HepG2 (cell line): ENCODE measurements around the gene PPM1H. TPM values are rescaled to one million over a fixed set of nuclear protein-coding genes. Genes with fewer than 3 reads are reported as not detected.

Source experiments
- CBX2 ChIP-seq, 2 experiments: fragments of 200-600 bp in 1 of 2; sonication (generic); formaldehyde crosslinking in 1 of 2; IDR thresholded peaks; 2 replicates each; pipeline versions ENCODE4 v1.7.0 to v1.8.1; 2018 to 2022; ENCODE audit warnings: low read depth in 2 of 2, low read length in 1 of 2, mild to moderate bottlenecking in 1 of 2, missing genetic modification reagents in 1 of 2
- CEBPB ChIP-seq: IDR thresholded peaks from 2 replicates; pipeline ENCODE4 v1.6.1; 2011; ENCODE audit warnings: low read depth, low read length, improper control_type of control experiment, borderline replicate concordance
- GLI4 ChIP-seq: sonication (generic); formaldehyde crosslinking; IDR thresholded peaks from 2 replicates; pipeline ENCODE4 v1.5.1; 2020; ENCODE audit warnings: missing genetic modification reagents, mild to moderate bottlenecking, moderate library complexity, borderline replicate concordance
- IRX3 ChIP-seq: sonication (generic); formaldehyde crosslinking; IDR thresholded peaks from 2 replicates; pipeline ENCODE4 v1.8.1; 2023; ENCODE audit warnings: mild to moderate bottlenecking, low read depth, missing genetic modification reagents, borderline replicate concordance
- KMT2A ChIP-seq: sonication (generic); formaldehyde crosslinking; IDR thresholded peaks from 2 replicates; pipeline ENCODE4 v1.4.0; 2020; ENCODE audit warnings: missing genetic modification reagents
- PCBP1 ChIP-seq: fragments of 200-400 bp; formaldehyde crosslinking; IDR thresholded peaks from 2 replicates; pipeline ENCODE4 v1.6.1; 2017; ENCODE audit warnings: mild to moderate bottlenecking, low read depth, low read length, borderline replicate concordance
- SIN3A ChIP-seq: IDR thresholded peaks from 2 replicates; pipeline ENCODE4 v1.6.1; 2011; ENCODE audit warnings: low read depth, mild to moderate bottlenecking, control low read depth, low read length, borderline replicate concordance
- SNAI1 ChIP-seq: sonication (generic); formaldehyde crosslinking; IDR thresholded peaks from 2 replicates; pipeline ENCODE4 v1.5.0; 2020; ENCODE audit warnings: mild to moderate bottlenecking, missing genetic modification reagents, borderline replicate concordance
- TBX3 ChIP-seq: fragments of 450-650 bp; IDR thresholded peaks from 2 replicates; pipeline ENCODE4 v1.6.1; 2017; ENCODE audit warnings: antibody characterized with exemption, mild to moderate bottlenecking, inconsistent platforms, borderline replicate concordance
- ZFP1 ChIP-seq: IDR thresholded peaks from 2 replicates; pipeline ENCODE4 v1.6.1; 2016
- ZNF562 ChIP-seq: sonication (generic); formaldehyde crosslinking; IDR thresholded peaks from 2 replicates; pipeline ENCODE4 v1.8.0; 2022; ENCODE audit warnings: missing genetic modification reagents, borderline replicate concordance
- ZNF746 ChIP-seq: sonication (generic); formaldehyde crosslinking; IDR thresholded peaks from 2 replicates; pipeline ENCODE4 v1.8.0; 2022; ENCODE audit warnings: mild to moderate bottlenecking, missing genetic modification reagents
- polyA plus RNA-seq, 8 experiments: library from polyadenylated mRNA; depleted of rRNA in 3 of 8; stranded (reverse) in 7 of 8; unstranded in 1 of 8; fragments of >200 nt; fragmentation: Illumina TruSeq in 4 of 8; extraction: Trizol in 4 of 8; gene quantifications; 2 replicates each; pipeline versions ENCODE4 v1.2.1 to v1.2.3, GENCODE V29; 2011 to 2016; ENCODE audit warnings: low read depth in 4 of 8, missing spikeins in 1 of 8, mixed read lengths in 1 of 8; ENCODE audit not compliant: insufficient read depth in 1 of 8
- total RNA-seq, 5 experiments: library from RNA; depleted of rRNA; stranded (reverse); fragments of >200 nt; fragmentation: Illumina TruSeq; extraction: Trizol; gene quantifications; 2 replicates each; pipeline ENCODE4 v1.2.3, GENCODE V29; 2016; ENCODE audit warnings: low read depth in 1 of 5
- TF ChIP-seq, protein P1 (sequence below): sonication (generic); formaldehyde crosslinking; IDR thresholded peaks from 2 replicates; pipeline ENCODE4 v1.9.0; 2021; ENCODE audit warnings: missing genetic modification reagents, borderline replicate concordance
- TF ChIP-seq, protein P2 (sequence below): sonication (generic); formaldehyde crosslinking; IDR thresholded peaks from 2 replicates; pipeline ENCODE4 v1.4.0; 2020; ENCODE audit warnings: missing genetic modification reagents
- TF ChIP-seq, protein P3 (sequence below): sonication (generic); formaldehyde crosslinking; IDR thresholded peaks from 2 replicates; pipeline ENCODE4 v1.4.0; 2020; ENCODE audit warnings: mild to moderate bottlenecking, missing genetic modification reagents

Gene PPM1H
- total and polyA plus RNA-seq, 2 of the 13 experiments (the other 11 are each of a cell fraction or from before 2014, with no cell fraction given): 29.1 to 38.1 TPM

DNA sequence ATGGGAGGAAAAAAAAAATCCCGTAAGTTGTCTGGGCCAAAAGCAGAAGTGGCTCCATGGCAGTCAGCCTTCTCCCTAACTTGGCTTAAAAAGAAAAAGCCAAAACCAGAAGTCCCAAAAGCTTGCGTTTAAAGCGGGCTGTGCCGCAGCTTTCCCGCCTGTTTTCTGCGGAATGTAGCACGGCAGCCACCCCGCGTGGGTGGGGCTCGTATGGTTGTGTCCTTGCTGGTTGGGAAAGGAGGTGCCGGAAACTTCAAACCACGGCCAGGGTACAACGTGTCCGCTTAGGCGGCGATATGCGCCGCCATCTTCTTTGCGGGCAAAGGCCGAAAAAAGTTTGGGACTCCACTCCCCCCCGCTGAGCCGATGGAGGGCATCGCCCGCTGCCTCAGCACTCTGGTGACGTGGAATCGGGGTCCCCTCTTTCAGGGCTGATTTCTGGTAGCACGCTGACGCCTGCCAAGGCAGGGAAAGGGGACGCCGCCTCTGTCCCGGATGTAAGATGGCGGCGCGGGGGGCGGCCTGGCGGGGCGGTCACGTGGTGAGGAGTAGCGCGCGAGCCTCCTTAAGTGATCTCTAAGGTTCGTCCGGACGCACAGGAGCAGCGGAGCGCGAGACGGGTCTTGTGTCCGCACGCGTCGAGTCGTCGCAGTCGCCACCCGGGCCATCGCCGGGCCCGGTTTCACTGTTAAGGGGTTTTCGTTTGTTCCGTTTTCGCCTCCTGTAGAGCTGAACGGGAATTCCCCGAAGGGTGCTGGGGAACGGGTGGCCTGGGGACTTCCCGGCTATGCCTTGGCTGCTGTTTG lies 332.5 kb downstream of the PPM1H start (continued):
- TF ChIP-seq, protein P1, sequence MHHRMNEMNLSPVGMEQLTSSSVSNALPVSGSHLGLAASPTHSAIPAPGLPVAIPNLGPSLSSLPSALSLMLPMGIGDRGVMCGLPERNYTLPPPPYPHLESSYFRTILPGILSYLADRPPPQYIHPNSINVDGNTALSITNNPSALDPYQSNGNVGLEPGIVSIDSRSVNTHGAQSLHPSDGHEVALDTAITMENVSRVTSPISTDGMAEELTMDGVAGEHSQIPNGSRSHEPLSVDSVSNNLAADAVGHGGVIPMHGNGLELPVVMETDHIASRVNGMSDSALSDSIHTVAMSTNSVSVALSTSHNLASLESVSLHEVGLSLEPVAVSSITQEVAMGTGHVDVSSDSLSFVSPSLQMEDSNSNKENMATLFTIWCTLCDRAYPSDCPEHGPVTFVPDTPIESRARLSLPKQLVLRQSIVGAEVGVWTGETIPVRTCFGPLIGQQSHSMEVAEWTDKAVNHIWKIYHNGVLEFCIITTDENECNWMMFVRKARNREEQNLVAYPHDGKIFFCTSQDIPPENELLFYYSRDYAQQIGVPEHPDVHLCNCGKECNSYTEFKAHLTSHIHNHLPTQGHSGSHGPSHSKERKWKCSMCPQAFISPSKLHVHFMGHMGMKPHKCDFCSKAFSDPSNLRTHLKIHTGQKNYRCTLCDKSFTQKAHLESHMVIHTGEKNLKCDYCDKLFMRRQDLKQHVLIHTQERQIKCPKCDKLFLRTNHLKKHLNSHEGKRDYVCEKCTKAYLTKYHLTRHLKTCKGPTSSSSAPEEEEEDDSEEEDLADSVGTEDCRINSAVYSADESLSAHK (CRISPR knock-in tag): no peak
- TF ChIP-seq IRX3 (CRISPR knock-in tag) (peak; percentile 84; the same call in 1 of the 2 replicates), ZNF562 (CRISPR knock-in tag) (0 out of 2 replicates have a peak, but pooled peaks have one; percentile 13), CEBPB (no peak), SIN3A (no peak), ZNF746 (CRISPR knock-in tag) (peak; percentile 78; the same call in 1 of the 2 replicates), KMT2A (CRISPR knock-in tag) (no peak), ZFP1 (CRISPR knock-in tag) (0 out of 2 replicates have a peak, but pooled peaks have one; percentile 47), TBX3 (no peak), GLI4 (CRISPR knock-in tag) (no peak; the same call in 1 of the 2 replicates), PCBP1 (peak; percentile 26; the same call in 1 of the 2 replicates), SNAI1 (CRISPR knock-in tag) (no peak), CBX2 (IDR thresholded peaks at IDR 0.05; ENCODE audit: low read depth, low read length) (no peak), CBX2 (CRISPR knock-in tag; IDR thresholded peaks at IDR 0.05; ENCODE audit: low read depth) (no peak)
- TF ChIP-seq, protein P2, sequence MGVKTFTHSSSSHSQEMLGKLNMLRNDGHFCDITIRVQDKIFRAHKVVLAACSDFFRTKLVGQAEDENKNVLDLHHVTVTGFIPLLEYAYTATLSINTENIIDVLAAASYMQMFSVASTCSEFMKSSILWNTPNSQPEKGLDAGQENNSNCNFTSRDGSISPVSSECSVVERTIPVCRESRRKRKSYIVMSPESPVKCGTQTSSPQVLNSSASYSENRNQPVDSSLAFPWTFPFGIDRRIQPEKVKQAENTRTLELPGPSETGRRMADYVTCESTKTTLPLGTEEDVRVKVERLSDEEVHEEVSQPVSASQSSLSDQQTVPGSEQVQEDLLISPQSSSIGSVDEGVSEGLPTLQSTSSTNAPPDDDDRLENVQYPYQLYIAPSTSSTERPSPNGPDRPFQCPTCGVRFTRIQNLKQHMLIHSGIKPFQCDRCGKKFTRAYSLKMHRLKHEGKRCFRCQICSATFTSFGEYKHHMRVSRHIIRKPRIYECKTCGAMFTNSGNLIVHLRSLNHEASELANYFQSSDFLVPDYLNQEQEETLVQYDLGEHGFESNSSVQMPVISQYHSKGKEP (CRISPR knock-in tag): peak; percentile 36; the same call in 1 of the 2 replicates
- TF ChIP-seq, protein P3, sequence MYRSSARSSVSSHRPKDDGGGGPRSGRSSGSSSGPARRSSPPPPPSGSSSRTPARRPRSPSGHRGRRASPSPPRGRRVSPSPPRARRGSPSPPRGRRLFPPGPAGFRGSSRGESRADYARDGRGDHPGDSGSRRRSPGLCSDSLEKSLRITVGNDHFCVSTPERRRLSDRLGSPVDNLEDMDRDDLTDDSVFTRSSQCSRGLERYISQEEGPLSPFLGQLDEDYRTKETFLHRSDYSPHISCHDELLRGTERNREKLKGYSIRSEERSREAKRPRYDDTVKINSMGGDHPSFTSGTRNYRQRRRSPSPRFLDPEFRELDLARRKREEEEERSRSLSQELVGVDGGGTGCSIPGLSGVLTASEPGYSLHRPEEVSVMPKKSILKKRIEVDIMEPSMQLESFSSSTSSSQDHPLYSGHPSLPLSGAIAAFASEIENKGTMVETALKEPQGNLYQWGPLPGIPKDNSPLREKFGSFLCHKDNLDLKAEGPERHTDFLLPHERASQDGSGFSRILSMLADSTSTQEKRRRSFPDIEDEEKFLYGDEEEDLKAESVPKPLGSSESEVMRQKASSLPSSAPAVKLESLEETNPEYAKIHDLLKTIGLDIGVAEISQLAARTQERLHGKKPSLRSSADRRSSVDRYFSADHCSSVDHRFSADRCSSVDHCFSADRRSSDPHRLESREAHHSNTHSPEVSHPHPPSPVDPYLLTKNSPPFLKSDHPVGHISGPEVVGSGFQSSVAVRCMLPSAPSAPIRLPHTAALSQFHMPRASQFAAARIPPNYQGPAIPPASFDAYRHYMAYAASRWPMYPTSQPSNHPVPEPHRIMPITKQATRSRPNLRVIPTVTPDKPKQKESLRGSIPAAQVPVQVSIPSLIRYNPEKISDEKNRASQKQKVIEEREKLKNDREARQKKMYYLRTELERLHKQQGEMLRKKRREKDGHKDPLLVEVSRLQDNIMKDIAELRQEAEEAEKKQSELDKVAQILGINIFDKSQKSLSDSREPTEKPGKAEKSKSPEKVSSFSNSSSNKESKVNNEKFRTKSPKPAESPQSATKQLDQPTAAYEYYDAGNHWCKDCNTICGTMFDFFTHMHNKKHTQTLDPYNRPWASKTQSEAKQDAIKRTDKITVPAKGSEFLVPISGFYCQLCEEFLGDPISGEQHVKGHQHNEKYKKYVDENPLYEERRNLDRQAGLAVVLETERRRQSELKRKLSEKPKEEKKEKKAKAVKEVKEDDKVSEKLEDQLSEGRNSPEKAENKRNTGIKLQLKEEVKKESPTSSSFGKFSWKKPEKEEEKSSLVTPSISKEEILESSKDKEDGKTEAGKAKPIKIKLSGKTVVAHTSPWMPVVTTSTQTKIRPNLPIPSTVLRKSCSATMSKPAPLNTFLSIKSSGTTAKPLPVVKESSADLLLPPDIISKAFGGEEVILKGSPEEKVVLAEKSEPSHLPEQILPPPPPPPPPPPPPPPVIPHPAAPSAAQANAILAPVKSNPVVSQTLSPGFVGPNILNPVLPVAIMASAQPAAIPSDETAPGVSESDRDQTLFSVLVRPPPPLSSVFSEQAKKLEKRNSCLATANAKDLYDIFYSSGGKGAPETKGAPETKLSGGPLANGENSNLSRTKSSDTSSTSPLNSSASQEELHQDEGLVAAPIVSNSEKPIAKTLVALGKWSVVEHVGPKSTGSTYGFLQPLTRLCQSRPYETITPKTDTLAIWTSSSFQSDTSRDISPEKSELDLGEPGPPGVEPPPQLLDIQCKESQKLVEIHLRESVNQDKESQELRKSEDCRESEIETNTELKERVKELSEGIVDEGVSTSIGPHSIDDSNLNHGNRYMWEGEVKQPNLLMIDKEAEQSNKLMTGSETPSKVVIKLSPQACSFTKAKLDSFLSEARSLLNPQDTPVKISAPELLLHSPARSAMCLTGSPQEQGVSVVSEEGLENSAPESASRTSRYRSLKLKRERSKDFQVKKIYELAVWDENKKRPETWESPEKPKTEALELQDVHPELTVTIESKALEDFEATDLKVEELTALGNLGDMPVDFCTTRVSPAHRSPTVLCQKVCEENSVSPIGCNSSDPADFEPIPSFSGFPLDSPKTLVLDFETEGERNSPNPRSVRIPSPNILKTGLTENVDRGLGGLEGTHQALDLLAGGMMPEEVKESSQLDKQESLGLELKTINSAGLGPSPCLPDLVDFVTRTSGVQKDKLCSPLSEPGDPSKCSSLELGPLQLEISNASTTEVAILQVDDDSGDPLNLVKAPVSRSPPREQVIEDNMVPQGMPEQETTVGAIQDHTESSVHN (CRISPR knock-in tag): no peak
